Fibroblast of skin of back (primary cell): ENCODE measurements around the gene FILIP1L.

Source experiments
- DNase-seq: peaks from one replicate; pipeline ENCODE4 v3.0.0-alpha.2; 2013

Gene FILIP1L

DNA sequence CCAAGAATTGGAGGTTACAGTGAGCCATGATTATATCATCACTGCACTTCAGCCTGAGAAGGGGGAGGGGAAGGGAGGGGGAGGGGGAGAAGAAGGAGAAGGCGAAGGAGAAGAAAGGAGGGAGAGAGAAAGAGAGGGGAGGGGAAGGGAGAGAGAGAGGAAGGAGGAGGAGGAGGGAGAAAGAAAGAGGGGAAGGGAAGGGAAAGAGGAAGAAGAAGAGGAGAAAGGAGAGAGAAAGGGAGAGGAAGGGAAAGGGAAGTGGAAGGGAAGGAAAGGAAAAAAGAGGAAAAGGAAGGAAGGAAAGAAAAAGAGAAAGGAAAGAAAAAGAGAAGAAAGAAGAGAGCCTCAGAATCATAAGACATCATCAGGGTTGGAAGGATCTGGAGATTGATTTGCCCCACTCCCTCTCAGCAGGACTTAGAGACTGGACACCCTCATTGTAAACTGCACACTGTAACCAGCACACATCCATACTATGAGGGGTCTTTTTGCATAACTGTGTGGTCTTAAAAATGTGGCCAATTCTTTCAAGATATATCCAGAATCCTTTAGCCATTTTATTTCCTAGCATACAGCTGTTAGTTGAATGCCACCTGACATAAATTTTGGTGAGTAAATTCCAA is 165.7 kb downstream of the FILIP1L start:
- DNase-seq = no peak

DNA sequence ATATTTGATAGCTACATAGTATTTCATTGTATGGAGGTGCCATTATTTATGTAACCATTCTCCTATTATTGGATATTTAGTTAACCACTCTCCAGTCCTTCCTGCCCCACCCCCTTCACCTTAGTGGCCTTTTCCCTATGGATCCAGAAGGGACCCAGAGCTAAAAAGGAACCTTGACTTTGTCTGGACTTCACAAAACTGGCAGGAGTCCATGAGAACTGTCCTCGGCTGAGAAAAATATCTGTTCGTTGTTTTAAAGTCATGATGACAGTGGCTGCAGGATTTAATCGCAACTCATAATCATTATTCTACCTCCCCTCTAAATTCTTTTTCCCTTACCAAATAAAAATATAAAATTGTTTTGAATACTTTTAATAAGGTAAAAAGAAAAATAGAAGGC is 166.9 kb downstream of the FILIP1L start:
- DNase-seq = no peak

DNA sequence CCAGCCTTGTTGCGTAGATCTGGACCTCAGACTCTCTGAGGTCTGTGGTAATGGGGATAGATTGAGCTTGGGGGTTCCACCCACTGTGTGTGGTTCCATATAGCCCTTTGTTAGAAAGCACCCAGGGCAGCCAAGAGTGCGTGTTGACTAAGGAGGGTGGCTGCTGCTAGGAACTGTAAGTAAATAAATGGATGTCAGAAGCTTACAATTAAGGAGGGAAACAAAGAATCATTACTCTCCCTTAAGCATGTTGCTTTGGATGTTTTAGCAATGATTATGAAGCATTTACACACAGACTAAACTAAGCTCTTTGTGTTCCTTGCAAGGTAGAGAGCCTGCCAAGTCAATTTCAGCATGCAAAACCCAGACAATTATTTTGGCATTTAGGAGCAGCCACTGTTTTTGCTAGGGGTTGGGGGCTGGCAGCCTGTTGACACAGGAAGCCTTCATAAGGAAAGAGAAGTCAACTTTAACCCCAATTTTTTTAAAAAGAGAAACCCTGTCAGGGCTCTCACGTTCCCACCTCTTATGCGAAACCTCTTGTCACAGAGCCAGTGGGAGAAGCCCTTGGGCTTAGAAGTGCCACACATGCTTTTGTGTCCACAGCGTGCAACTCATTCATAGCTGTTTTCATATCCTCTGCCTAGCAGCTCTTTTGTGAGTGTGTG is 168.8 kb downstream of the FILIP1L start:
- peak; percentile 54 for DNase-seq

DNA sequence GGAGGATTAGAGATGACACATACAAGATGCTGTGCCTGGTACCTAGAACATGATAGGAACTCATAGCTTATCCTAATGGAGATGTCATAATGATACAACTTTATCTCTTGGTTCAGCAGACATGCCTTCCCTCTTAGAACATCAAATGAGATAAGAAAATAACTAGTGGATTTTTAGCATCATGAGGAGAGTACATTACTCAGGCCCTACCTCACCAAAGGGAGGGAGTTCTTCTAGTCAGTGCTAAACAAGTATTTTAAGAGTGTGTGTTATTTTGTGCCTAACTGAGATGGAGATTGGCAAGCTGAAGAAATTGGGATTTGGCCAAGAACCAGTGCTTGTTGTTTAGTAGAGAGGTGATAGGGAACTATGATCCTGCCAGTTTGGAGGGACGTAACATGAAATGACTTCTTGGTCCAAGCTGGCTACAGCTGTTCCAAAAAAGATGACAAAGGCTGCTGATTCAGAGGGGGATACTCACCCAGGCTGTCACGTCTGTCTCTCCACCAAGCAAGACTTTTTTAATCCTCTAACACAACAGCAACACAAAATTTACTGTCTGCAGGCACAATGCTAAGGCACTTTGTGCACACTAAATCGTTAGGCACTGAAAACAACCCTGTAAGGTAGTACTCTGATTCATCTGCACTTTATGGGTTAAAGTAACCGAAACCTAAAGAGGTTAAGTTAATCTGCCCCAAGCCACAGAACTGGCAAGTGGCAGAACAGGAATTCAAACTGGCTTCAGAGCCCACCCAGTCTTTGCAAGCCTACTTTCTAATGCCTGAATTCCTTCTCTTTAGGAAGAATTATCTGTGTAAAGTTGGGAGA is 170.2 kb downstream of the FILIP1L start:
- DNase-seq = no peak

DNA sequence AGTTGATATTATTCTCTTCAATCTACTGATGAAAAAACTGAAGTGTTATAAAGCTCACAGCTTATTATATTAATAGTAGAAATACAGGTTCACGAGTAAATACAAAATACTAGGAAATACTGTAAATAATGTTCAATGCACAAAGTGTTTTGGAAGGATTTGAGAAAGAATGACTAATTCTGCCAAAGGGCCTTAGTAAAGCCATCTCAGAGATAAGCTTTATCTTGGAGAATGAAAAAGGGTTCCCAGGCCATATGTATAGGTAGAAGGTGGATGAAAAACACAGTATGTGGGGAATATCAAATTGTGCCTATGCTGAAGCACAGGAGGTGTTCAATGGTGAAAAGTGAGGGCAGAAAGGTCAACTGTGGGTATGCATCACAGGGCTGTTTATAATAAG is 173.1 kb downstream of the FILIP1L start:
- DNase-seq = no peak

DNA sequence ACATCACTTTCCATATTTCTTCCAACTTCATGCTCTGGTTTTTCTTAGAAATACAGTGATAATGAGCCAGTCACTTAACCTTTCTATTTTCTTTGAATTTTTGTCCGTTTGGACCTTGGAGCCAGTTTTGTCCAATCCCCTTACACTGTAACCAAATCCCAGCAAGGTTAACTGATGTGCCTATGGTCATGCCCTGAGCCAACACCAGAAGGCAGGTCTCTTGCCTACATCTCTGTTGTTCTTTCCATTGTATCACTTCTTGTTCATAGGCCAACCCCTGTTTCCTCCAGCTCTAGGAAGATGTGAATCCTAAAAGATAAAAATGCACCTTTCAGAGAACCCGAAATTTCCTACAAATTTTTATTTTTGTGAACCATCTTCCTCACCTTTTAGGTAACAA is 174.0 kb downstream of the FILIP1L start:
- no peak for DNase-seq

DNA sequence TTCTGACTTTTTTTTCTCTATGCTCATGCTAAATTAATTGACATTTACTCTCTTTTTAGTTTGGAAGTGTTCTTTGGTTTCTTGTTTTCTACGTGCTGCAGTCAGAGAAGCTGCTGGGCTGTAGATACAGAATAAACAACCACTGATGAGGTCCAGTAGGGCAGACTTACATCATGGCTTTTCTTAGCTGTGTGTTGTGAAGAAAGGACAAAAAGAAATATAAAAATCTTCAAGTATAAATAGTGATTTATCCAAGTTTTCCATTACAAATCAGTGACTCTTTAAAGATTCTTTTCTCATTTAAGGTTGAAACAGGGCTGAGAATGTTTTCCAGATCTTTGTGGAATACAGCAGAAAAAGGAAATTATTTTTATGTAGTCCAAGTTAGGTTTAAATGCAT is 174.4 kb downstream of the FILIP1L start:
- DNase-seq = no peak

DNA sequence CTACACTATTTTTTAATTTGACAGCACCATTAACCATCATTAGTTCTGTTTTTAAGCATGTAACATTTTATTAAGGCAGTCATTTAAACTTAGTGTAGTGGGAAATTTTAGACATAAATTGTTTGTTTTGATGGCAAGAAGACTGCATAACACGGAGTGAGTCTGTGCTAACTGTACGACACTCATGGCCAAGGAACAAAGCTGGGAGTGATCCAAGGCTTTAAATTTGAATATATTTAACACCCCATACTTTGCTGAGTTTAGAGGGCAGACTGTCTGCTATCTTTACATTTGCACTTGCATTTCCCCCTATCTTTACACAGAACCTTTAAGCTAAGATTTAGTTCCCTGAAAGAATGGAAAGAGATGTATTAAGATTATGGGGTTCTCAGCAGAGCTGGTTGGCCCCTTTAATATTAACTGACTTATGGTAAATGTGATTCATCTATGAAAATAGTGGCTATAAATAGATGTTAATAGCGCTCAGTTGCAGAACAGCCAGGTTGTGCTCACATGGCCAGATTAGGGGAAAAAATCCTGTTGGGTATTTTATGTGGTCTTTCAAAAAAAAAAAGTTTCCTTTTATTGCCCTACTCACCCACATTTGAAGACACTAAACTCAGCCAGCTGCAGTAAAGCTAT is 175.9 kb downstream of the FILIP1L start:
- DNase-seq = peak; percentile 61

DNA sequence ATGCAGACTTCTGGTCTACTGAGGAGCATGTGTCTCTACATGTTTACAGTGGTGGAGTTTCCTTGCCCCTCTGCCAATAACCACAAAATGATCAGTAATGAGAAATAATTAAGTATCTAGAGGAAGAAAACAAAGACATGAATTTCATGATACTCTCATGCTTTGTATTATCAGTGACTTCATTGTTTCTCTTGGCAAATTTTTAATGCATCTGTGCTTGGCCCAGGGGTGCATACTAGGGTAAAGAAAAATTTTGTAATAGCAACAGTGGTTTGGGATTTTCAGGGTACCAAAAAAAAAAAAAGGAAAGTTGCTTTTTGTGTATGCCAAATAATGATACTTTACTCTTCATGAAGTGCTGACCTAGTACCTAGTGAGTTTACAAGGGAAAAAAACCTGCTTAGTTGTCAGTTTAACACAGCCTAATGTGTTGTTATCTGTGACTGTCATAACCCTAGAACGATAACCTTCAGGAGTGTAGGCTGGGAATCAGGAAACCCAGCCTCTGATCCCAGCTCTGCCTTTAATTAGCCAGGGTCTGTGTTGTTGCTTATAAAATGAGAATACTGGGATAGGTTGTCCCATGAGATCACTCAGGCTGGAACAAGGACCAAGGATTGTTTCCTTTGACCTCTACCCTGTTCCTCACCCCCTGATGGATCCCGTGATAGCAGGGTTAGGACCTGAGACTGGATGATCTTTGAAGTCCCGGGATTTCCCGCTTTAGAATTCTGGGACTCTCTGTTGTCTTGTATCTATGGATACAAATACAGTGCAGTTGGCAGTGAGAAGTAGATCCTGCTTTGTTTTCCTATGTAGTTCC is 179.1 kb downstream of the FILIP1L start:
- DNase-seq = peak; percentile 32

DNA sequence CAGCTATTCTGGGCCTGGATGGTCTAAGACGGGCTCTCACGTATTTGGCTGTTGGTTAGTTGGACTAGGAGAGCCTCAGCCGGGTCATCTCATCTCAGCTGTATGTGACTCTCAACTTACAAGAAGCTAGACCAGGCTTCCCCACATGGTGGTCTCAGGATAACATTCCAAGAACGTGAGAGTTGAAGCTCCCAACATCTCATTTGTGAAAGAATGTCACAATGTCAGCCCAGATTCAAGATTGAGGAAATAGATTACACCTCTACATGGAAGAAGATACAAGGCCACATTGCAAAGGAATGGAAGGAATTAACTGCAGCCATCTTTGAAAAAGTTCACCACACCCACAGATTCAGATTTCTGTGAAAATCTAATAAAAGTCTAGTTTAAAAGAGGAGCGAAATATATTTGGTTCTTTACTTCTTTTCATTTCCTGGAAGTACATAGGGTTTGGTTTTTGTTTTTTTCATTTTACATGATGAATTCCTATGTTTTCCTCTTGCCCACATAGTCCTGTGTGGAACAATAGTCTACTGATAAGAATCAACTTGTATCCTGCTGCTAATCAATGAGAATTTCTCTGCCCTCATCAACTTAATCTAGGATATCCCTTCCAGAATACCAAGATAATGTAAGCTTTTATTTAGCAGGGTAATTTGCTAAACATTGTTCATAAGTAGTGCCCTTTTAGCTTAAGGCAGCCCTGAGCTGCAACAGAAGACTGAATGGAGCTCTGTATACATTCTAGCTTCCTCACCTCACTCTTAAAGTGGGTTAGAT is 180.1 kb downstream of the FILIP1L start:
- DNase-seq = no peak

DNA sequence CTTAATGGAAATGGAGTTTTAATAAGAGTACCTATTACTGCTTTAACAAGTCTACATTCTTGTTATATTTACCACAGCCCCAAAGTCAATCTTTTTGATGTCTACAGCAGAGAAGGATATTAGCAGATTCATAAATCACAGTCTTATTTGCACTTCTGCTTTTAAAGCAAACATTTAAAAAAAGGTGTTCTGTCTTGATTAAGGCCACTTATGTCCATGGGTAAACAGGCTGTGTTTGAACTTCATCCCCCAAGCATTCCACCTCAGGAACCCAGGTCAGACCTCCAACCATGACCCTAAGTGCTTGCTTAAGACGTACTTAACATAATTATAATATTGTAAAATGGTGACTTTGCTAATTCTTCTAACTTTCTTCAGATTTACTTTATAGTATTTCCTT is 183.2 kb downstream of the FILIP1L start:
- DNase-seq = no peak

DNA sequence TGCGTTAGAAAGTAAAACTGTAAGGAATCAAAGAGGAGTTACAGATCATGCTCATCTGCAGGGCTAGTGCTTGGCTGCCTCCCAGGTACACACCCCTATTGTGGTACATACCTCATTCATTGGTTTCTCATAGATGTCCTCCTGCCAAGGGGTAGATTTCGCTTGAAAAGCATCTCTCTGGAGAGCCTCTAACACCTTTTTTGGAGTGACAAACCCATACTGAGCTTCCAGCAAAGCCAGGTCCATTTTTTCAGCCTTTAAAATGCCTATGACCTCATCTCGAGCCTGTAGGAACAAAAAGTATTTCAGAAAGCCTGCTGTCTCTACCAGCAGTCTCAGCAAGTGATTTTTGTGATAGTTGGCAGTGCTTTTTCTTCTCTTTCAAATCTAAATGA is 184.6 kb downstream of the FILIP1L start:
- peak; percentile 63 for DNase-seq

DNA sequence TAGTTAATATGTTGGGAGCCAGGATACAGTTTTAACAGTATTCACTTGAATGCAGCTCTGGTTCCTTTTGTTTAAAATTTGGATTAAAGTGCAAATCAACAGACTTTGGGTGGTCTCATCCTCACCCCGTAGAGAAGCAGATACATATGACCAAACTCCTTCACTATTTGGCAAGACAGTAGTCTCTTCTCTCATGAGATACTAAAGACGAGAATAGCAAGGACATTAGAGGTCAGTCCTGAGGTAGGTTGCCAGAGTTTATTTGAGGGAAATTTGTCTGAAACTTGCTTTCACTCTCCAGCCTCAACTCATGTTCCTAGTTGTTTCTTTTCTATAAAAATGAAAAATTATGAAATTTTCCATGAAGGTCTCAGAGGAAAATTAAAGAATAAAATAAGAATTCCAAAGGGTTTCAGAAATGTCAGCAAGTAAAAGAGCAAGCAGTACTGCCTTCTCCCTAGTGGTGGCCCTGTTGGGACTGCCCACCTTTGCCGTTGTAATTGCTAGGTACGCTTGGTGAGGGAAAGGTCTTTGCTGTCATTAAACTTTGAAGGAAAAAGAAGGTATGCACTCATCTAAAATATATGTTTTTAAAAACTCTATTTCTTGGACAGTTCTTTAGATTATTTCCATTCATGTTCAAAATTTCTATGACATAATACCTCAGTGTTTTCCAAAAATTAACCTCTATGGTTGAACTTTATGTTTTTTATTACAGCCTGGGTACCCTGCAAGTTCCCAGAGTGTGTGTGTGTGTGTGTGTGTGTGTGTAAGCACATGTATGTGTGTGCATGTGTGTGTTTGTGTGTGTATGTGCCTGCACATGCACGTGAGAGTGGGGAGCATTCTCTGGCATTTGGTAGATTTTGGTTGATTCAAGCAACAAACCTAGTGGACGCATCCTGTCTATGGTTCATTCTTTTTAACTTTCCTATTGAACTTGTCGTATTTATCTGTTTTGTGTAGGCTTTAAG is 185.2 kb downstream of the FILIP1L start:
- no peak for DNase-seq

DNA sequence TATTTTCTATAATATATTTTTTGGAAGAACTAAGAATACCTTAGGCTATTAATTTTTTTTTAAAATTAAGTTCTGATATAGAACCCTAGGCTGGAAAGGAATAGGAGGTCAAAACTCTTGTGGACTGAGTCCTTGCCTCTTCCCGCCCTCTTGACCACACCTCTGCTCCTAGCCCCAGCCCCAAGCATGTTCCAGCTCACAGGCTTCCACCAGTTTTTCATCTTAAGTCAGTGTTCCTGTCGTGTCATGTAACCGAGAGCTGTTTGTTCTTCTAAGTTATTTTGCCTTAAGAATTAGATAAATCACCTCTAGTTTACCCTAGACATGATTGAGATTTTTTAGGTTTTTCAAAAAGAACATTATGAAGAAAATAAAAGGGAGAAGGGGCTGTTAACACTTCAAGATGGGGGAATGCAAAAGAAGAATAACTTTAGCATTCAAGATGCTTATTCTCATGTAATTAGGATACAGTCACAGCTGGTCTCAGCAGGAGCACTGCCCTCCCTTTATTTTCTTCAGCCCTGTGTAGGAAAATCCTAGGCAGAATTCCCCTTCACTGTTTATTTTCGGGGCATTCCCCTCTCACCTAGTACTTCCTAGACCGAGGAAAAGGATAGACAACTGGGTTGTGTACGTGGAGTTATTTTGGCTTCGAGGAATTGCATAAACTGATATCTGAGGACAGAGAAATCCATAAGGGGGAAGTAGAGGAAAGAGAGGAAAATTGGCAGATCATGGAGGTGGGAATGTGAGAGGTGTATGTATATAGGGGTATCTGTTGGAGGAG is 186.4 kb downstream of the FILIP1L start:
- DNase-seq = no peak

DNA sequence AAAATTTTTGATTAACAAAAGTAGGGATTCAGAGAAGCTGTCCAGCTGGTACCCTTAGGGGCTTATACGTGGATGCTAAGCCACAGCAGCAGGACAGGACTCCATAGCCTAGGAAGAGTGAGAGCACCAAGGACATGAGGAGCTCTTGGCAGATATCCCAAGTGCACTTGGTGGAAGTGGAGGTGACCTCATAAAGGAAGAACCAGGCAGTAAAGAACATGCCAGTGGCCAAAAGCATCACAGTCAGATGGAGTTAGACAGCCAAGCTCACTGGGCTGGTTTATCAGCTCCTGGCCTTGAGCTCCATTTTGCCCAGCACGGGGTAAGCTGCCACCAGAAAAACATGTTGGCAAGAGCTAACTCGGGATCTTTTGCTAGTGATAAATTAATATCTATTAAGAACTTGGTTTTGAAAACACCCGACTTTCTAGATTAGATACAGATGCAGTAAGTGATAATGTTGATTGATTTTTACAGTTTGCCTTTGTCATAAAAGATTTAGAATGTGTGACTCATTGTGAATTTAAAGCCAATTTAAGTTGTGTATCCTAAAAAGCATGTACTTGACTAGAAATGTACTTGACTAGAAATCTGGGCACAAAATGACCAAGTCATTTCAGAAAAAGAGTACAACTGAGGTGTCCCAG is 188.6 kb downstream of the FILIP1L start:
- peak; percentile 78 for DNase-seq

DNA sequence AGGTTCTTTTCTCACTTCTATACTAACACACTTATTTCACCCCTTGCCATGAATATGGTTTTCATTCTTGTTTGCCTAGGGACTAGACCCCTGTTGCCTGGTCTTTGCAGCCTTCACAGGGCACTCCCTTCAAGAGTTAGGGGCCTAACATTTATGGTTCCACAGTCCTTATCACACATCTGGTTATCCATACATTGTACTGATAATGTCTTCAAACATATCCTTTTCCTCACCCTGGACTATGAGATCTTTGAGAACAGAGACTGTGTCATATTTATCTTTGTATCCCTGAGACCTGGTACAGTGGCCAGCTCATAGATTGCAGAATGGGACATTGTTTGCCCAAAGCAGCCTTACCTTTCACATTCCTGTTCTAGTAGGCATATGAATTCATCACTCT is 190.4 kb downstream of the FILIP1L start:
- no peak for DNase-seq

DNA sequence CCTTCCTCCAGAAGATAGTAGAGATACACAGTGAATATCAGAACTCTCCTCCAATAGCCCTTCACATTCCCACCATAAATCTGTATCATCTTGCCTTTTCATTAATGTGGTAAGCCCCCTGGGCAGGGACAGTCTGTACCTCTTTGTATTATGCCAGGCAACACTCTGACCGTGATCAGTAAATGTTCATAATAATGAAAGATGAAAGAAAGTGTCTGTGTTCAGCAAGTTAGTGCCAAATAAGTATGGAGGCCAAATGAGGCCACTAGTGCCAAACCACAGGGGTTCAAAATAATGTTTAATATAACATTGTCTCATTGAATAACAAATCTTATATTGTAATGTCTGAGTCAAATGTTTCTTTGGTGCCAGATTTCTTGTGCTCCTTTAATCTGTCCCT is 192.3 kb downstream of the FILIP1L start:
- DNase-seq = no peak

DNA sequence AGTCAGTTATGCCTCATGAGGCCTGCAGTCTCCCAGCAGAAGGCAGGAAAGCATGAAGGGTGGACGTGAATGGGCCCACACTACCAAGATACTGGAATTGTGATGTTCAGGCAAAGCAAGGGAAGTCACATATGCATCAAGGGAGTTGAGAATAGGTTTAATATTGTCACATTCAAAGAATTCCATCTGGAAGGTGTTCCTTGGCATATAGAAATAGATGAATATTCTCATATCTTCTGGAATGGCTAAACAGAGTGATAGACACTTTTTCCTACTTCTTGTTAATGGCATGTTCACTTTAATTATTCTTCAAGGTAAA is 193.0 kb downstream of the FILIP1L start:
- DNase-seq = no peak
